H1 (cell line): ENCODE results near the gene ATP9B.

Source experiments
- ATF3 ChIP-seq: IDR thresholded peaks from 2 replicates; pipeline ENCODE4 v1.6.1; 2011; ENCODE audit warnings: low read depth, mild to moderate bottlenecking, low read length; ENCODE audit not compliant: insufficient read depth
- CTCF ChIP-seq, 3 experiments: IDR thresholded peaks; 1 replicate in 2 of 3; 2 replicates in 1 of 3; pipeline versions ENCODE4 v1.5.1 to v1.6.1; 2011; ENCODE audit warnings: low read length in 3 of 3, mild to moderate bottlenecking in 3 of 3, inconsistent platforms in 2 of 3, low read depth in 1 of 3, moderate library complexity in 1 of 3; ENCODE audit not compliant: insufficient read depth in 1 of 3; ENCODE audit errors: control extremely low read depth in 1 of 3
- GABPA ChIP-seq: IDR thresholded peaks from 2 replicates; pipeline ENCODE4 v1.6.1; 2011; ENCODE audit warnings: mild to moderate bottlenecking, low read length, moderate library complexity, borderline replicate concordance; ENCODE audit not compliant: insufficient read depth
- RNF2 ChIP-seq: fragments of 200-900, 300-1000 bp; sonication (generic); IDR thresholded peaks from 2 replicates; pipeline ENCODE4 v1.7.1; 2016; ENCODE audit warnings: borderline replicate concordance, low read depth, mild to moderate bottlenecking, antibody characterized with exemption, low read length; ENCODE audit not compliant: poor library complexity, severe bottlenecking; ENCODE audit errors: missing control alignments
- SP1 ChIP-seq: IDR thresholded peaks from 2 replicates; pipeline ENCODE4 v1.6.1; 2011; ENCODE audit warnings: low read depth, low read length
- TAF7 ChIP-seq: optimal IDR thresholded peaks from 2 replicates; pipeline ENCODE3; 2011; ENCODE audit warnings: low read depth, mild to moderate bottlenecking, inconsistent platforms, low read length, moderate library complexity, borderline replicate concordance
- ZNF274 ChIP-seq: IDR thresholded peaks from 2 replicates; pipeline ENCODE4 v1.7.0; 2012; ENCODE audit warnings: low read length, borderline replicate concordance; ENCODE audit errors: extremely low read depth

- no peak for TF ChIP-seq CTCF (IDR thresholded peaks at IDR 0.05; ENCODE audit: control extremely low read depth in 1 of 3, insufficient read depth in 1 of 3, low read depth in 1 of 3, low read length in 3 of 3)
- TF ChIP-seq TAF7, result no peak
- no peak for TF ChIP-seq ATF3
- TF ChIP-seq RNF2, result no peak
- TF ChIP-seq GABPA, result no peak
- no peak for TF ChIP-seq SP1
- TF ChIP-seq ZNF274, result no peak
Measured at GRCh38 chr18:79361766-79362522, 292.8 kb downstream of the ATP9B start.
